HEK293 (cell line): ENCODE results near the gene MAN1B1.

Experiments
- KLF8 ChIP-seq: fragments of 450-650 bp; formaldehyde crosslinking; IDR thresholded peaks from 2 replicates; pipeline ENCODE4 v1.5.1; 2016; ENCODE audit warnings: missing biosample characterization, missing genetic modification characterization
- RBAK ChIP-seq: fragments of 450-650 bp; formaldehyde crosslinking; IDR thresholded peaks from 2 replicates; pipeline ENCODE4 v1.5.1; 2016; ENCODE audit warnings: missing biosample characterization, missing genetic modification characterization
- TCF7L2 ChIP-seq: IDR thresholded peaks from 2 replicates; pipeline ENCODE4 v1.6.1; 2011; ENCODE audit warnings: low read depth, mild to moderate bottlenecking, inconsistent platforms, low read length, moderate library complexity, borderline replicate concordance
- ZNF221 ChIP-seq: fragments of 450-650 bp; formaldehyde crosslinking; IDR thresholded peaks from 2 replicates; pipeline ENCODE4 v1.5.1; 2017; ENCODE audit warnings: missing biosample characterization, missing genetic modification characterization, borderline replicate concordance
- ZNF24 ChIP-seq: fragments of 450-650 bp; formaldehyde crosslinking; IDR thresholded peaks from 2 replicates; pipeline ENCODE4 v1.5.1; 2016; ENCODE audit warnings: missing biosample characterization, missing genetic modification characterization
- ZNF518A ChIP-seq: fragments of 450-650 bp; formaldehyde crosslinking; conservative IDR thresholded peaks from 2 replicates; pipeline ENCODE4 v1.5.1; 2016; ENCODE audit warnings: low read depth, missing biosample characterization, missing genetic modification characterization
- ZNF785 ChIP-seq: fragments of 450-650 bp; formaldehyde crosslinking; IDR thresholded peaks from 2 replicates; pipeline ENCODE4 v1.5.1; 2016; ENCODE audit warnings: missing biosample characterization, missing genetic modification characterization
- ZSCAN18 ChIP-seq: fragments of 450-650 bp; formaldehyde crosslinking; IDR thresholded peaks from 2 replicates; pipeline ENCODE4 v1.5.1; 2016; ENCODE audit warnings: missing biosample characterization, missing genetic modification characterization
- TF ChIP-seq, protein P1 (sequence below): fragments of 450-650 bp; formaldehyde crosslinking; IDR thresholded peaks from 2 replicates; pipeline ENCODE4 v1.5.1; 2016; ENCODE audit warnings: missing biosample characterization, missing genetic modification characterization
- TF ChIP-seq, protein P2 (sequence below): fragments of 450-650 bp; formaldehyde crosslinking; IDR thresholded peaks from 2 replicates; pipeline ENCODE4 v1.5.1; 2016; ENCODE audit warnings: missing biosample characterization, missing genetic modification characterization
- TF ChIP-seq, protein P3 (sequence below): fragments of 450-650 bp; formaldehyde crosslinking; IDR thresholded peaks from 2 replicates; pipeline ENCODE4 v1.5.1; 2016; ENCODE audit warnings: missing biosample characterization, missing genetic modification characterization
- TF ChIP-seq, protein P4 (sequence below): fragments of 450-650 bp; formaldehyde crosslinking; IDR thresholded peaks from 2 replicates; pipeline ENCODE4 v1.5.1; 2016; ENCODE audit warnings: missing biosample characterization, missing genetic modification characterization

GRCh38 chr9:137082222-137082924, 4.4 kb upstream of the MAN1B1 start:
- TF ChIP-seq, protein P1, sequence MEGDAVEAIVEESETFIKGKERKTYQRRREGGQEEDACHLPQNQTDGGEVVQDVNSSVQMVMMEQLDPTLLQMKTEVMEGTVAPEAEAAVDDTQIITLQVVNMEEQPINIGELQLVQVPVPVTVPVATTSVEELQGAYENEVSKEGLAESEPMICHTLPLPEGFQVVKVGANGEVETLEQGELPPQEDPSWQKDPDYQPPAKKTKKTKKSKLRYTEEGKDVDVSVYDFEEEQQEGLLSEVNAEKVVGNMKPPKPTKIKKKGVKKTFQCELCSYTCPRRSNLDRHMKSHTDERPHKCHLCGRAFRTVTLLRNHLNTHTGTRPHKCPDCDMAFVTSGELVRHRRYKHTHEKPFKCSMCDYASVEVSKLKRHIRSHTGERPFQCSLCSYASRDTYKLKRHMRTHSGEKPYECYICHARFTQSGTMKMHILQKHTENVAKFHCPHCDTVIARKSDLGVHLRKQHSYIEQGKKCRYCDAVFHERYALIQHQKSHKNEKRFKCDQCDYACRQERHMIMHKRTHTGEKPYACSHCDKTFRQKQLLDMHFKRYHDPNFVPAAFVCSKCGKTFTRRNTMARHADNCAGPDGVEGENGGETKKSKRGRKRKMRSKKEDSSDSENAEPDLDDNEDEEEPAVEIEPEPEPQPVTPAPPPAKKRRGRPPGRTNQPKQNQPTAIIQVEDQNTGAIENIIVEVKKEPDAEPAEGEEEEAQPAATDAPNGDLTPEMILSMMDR (tag by site-specific recombination) = no peak
- TF ChIP-seq, protein P2, sequence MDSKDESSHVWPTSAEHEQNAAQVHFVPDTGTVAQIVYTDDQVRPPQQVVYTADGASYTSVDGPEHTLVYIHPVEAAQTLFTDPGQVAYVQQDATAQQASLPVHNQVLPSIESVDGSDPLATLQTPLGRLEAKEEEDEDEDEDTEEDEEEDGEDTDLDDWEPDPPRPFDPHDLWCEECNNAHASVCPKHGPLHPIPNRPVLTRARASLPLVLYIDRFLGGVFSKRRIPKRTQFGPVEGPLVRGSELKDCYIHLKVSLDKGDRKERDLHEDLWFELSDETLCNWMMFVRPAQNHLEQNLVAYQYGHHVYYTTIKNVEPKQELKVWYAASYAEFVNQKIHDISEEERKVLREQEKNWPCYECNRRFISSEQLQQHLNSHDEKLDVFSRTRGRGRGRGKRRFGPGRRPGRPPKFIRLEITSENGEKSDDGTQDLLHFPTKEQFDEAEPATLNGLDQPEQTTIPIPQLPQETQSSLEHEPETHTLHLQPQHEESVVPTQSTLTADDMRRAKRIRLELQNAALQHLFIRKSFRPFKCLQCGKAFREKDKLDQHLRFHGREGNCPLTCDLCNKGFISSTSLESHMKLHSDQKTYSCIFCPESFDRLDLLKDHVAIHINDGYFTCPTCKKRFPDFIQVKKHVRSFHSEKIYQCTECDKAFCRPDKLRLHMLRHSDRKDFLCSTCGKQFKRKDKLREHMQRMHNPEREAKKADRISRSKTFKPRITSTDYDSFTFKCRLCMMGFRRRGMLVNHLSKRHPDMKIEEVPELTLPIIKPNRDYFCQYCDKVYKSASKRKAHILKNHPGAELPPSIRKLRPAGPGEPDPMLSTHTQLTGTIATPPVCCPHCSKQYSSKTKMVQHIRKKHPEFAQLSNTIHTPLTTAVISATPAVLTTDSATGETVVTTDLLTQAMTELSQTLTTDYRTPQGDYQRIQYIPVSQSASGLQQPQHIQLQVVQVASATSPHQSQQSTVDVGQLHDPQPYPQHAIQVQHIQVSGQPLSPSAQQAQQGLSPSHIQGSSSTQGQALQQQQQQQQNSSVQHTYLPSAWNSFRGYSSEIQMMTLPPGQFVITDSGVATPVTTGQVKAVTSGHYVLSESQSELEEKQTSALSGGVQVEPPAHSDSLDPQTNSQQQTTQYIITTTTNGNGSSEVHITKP (tag by site-specific recombination) = no peak
- no peak for TF ChIP-seq RBAK (tag by site-specific recombination)
- TF ChIP-seq, protein P3, sequence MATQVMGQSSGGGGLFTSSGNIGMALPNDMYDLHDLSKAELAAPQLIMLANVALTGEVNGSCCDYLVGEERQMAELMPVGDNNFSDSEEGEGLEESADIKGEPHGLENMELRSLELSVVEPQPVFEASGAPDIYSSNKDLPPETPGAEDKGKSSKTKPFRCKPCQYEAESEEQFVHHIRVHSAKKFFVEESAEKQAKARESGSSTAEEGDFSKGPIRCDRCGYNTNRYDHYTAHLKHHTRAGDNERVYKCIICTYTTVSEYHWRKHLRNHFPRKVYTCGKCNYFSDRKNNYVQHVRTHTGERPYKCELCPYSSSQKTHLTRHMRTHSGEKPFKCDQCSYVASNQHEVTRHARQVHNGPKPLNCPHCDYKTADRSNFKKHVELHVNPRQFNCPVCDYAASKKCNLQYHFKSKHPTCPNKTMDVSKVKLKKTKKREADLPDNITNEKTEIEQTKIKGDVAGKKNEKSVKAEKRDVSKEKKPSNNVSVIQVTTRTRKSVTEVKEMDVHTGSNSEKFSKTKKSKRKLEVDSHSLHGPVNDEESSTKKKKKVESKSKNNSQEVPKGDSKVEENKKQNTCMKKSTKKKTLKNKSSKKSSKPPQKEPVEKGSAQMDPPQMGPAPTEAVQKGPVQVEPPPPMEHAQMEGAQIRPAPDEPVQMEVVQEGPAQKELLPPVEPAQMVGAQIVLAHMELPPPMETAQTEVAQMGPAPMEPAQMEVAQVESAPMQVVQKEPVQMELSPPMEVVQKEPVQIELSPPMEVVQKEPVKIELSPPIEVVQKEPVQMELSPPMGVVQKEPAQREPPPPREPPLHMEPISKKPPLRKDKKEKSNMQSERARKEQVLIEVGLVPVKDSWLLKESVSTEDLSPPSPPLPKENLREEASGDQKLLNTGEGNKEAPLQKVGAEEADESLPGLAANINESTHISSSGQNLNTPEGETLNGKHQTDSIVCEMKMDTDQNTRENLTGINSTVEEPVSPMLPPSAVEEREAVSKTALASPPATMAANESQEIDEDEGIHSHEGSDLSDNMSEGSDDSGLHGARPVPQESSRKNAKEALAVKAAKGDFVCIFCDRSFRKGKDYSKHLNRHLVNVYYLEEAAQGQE (tag by site-specific recombination) = no peak
- no peak for TF ChIP-seq ZNF24 (tag by site-specific recombination)
- TF ChIP-seq, protein P4, sequence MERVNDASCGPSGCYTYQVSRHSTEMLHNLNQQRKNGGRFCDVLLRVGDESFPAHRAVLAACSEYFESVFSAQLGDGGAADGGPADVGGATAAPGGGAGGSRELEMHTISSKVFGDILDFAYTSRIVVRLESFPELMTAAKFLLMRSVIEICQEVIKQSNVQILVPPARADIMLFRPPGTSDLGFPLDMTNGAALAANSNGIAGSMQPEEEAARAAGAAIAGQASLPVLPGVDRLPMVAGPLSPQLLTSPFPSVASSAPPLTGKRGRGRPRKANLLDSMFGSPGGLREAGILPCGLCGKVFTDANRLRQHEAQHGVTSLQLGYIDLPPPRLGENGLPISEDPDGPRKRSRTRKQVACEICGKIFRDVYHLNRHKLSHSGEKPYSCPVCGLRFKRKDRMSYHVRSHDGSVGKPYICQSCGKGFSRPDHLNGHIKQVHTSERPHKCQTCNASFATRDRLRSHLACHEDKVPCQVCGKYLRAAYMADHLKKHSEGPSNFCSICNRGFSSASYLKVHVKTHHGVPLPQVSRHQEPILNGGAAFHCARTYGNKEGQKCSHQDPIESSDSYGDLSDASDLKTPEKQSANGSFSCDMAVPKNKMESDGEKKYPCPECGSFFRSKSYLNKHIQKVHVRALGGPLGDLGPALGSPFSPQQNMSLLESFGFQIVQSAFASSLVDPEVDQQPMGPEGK = no peak
- TF ChIP-seq KLF8 (tag by site-specific recombination) = no peak
- TF ChIP-seq TCF7L2 = no peak
- TF ChIP-seq ZNF518A (tag by site-specific recombination) = no peak
- TF ChIP-seq ZSCAN18 (tag by site-specific recombination) = no peak
- no peak for TF ChIP-seq ZNF785
- TF ChIP-seq ZNF221 = no peak
